Activated CD8-positive, alpha-beta memory T cell treated with anti-CD3 and anti-CD28 coated beads, Interleukin-2, amount 50 U/mL, for 24 hours (primary cell): Measurements from ENCODE around the gene BORCS6.

Source experiments
- DNase-seq: peaks from one replicate; pipeline ENCODE4 v3.0.0-alpha.2; 2020; ENCODE audit errors: extremely low read depth

The BORCS6 gene

DNA sequence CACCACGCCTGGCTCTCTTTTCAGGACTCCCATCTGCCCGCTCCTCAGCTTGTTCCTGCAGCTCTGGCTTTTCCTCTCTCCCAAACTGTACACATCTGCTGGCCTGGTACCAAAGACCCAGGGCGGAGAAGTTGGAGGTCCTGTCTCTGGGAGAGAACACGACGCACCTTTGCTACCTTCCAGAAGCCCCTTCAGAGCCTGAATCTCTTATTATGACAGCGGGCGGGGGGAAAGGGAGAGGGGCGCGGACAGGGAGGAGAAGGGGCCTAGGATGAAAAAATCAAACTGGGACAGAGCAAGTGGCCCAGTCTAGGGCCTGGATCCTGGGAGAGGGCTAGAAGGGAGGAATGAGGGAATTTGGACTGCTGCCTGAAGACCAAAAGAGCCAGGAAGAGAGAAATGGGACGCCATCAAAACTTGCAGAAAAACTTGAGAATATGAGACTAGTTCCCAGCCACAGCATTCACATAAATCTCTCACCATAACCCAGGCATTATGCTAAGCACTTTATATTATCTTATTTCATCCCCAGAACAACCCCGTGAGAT, 35.3 kb downstream of the BORCS6 start:
- no peak for DNase-seq

GRCh38 chr17:8153957-8154607, 35.9 kb downstream of the BORCS6 start:
- no peak for DNase-seq

GRCh38 chr17:8153525-8153956, 36.4 kb downstream of the BORCS6 start:
- no peak for DNase-seq

DNA sequence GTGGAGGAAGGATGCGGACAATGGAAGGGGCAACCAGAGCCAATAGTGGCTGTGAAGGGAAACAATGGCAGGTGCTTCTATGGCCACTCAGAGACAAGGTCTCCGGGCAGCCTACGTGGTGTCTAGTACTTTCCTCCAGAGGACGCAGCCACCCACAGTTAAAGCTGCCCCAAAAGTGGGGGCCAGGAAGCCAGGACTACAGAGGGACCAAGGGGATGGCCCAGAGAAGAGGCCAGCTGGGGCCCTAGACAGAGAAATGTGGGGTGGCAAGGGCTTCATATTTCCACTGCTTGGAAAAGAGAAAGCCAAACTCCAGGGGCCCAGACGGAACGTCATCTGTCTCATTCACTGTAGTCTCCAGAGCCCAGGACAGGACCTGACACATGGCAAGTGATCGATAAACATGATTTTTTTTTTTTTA, 36.9 kb downstream of the BORCS6 start:
- DNase-seq, result no peak

DNA sequence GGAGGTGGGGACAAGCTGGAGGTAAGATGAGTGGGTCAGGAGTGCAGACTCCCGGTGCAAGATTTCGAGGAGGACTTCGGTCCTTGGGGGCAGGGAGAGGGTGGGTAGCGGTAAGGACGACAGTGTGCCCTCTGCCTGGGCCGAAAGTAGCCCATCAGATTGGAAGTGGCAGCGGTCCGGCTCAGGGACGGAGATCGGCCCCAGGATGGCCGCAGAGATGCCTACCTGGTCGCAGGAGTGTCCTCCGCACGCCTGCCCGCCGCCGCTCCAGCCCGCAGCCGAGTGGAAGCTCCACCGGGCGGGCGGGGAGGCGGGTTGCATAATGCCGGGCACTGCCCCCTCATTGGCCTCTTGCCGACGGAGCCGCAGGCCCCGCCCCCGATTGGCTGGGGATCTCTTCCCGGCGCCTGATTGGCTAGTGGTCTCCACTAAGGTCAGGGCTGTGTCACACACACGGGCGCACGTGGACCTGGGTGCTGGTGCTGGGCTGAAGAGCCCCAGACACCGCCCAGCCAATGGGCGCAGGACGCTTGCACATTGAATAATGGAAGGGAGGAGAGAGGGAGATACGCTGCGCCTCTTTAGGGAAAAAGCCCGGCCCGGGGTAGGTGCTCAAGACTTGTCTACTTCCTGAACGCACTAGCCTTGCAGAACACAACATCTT, 37.7 kb downstream of the BORCS6 start, which contains the start of gene PER1:
TSS of gene PER1 (minus strand) at position 293 of the 664 bp plus-strand sequence. CDS start 1,698 bp downstream, outside the sequence.
- no peak for DNase-seq

DNA sequence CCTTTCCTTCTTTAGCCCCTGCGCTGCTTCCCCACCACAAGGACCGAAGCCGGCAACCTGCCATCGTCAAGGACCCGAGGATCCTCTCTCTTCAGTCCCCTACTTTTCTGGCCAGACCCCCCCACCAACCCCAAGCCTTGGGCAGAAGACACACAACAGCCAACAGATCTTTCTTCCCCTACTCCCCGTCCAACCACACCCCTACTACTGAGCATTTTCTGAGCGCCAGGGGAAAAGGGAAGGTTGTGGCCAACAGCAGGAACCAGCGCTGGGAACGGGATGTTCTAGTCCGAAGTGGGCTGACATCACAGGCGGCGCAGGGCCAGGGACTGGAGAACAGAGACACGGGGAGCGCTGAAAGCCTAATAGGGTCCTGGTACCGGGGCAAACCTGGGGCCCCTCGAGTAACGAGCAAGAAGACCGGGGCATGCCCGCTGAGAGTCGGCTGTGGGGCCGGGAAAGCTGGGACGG, 38.3 kb downstream of the BORCS6 start:
- no peak for DNase-seq

GRCh38 chr17:8151120-8151640, 38.8 kb downstream of the BORCS6 start:
- peak; percentile 74 for DNase-seq

GRCh38 chr17:8150194-8151119, 39.5 kb downstream of the BORCS6 start:
- DNase-seq, result no peak

DNA sequence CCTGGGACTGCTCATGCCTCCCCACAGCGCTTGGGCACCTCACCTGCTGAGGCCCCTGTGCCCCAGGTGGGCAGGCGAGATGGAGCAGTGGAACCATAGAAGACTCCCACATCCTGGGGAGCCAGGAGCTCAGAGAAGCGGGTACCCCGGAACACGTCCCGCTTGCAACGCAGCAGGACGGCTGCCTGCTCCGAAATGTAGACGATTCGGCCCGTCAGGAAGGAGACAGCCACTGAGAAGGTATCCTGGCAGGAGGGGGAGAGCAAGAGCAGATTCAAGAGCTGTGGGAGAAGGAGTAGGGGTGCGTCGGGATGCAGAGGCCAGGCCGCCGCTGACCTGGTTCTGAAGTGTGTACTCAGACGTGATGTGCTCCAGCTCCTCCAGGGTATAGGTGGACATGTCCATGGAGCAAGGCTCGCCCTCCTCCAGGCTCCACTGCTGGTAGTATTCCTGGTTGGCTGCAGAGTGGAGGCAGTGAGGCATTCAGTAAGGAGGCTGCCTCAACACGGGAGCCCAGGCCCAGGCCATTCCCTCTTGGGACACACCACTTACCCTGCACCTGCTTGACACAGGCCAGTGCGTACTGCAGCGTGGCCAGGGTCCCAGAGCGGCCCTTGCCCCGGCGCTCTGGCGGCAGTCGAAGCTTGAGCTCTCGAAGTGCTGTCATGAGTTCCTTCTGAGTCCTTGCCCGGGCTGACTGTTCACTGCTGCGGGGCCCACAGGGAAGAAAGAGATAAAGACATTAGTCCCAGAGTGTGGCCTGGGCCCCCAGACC, 40.4 kb downstream of the BORCS6 start:
- DNase-seq, result no peak

GRCh38 chr17:8148560-8148959, 41.4 kb downstream of the BORCS6 start:
- no peak for DNase-seq

DNA sequence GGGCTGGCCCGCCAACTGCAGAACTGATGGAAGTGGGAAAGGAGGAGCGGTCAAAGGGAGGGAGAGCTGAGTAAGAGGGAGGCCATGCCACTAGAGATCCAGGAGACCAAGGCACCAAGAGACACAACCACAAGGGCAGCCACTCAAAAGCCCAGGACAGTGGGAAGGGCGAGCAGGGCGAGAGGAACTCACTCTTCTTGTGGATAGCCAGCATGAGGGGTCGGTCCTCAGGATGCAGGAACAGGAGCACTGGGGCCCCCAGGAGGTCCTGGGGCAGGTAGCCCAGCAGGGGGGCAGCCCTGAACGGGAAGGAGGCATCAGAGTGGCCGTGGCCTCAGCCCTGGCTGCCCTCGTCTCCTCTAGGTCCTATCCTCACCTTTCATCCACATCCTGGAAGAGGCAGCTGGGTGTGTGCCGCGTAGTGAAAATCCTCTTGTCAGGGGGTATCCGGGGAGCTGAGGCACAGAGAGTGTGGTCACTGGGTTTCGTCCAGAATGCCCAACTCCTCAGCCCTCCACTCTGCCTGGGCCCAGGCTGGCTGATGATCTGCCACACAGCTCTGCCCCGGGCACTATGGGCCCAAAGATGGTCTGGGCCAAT, 42.1 kb downstream of the BORCS6 start:
- DNase-seq, result no peak

DNA sequence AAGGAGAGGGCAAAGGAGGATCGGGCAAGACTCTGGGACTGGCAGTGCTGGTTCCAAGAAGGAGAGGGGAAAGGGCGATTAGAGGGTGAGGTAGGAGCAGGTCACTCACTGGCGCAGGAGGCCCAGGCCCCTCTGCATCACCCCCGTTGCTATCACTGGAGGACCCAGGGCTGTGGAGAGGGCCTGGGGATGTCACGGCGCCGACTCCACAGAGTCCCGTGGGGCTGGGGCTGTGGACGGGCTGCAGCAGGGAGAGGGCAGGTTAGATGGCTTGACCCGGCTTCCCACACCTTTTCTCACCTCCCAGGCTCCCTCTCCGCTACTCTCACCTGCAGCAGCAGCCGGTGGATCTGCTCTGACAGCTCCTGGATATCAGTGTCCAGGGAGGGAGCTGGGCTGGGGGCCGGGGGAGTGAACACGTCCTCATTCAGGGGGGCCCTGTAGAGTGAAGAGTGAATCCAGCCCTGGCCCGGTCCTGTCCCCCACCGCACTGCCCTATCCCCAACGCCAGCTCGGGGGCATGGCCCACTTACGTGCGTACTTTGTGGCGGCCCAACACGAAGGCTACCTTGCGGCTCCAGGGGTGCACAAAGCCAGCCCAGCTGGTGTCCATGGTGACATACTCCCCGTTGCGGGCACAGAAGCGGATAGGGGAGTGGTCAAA, 42.7 kb downstream of the BORCS6 start:
- no peak for DNase-seq

- DNase-seq, result no peak
Observed at GRCh38 chr17:8146381-8147140, 43.4 kb downstream of the BORCS6 start.

GRCh38 chr17:8145811-8146210, 44.2 kb downstream of the BORCS6 start:
- DNase-seq, result no peak

GRCh38 chr17:8144401-8145231, 45.4 kb downstream of the BORCS6 start:
- no peak for DNase-seq

GRCh38 chr17:8143581-8144400, 46.2 kb downstream of the BORCS6 start:
- no peak for DNase-seq

- DNase-seq, result no peak
Observed at GRCh38 chr17:8142887-8143580, 46.9 kb downstream of the BORCS6 start.
